Measurements from ENCODE around the gene PPP1CB. TPM values are rescaled to one million over a fixed set of nuclear protein-coding genes. Genes with fewer than 3 reads are reported as not detected.

The PPP1CB gene
- total RNA-seq, 1 donor from 2014 or later = 236 TPM

DNA sequence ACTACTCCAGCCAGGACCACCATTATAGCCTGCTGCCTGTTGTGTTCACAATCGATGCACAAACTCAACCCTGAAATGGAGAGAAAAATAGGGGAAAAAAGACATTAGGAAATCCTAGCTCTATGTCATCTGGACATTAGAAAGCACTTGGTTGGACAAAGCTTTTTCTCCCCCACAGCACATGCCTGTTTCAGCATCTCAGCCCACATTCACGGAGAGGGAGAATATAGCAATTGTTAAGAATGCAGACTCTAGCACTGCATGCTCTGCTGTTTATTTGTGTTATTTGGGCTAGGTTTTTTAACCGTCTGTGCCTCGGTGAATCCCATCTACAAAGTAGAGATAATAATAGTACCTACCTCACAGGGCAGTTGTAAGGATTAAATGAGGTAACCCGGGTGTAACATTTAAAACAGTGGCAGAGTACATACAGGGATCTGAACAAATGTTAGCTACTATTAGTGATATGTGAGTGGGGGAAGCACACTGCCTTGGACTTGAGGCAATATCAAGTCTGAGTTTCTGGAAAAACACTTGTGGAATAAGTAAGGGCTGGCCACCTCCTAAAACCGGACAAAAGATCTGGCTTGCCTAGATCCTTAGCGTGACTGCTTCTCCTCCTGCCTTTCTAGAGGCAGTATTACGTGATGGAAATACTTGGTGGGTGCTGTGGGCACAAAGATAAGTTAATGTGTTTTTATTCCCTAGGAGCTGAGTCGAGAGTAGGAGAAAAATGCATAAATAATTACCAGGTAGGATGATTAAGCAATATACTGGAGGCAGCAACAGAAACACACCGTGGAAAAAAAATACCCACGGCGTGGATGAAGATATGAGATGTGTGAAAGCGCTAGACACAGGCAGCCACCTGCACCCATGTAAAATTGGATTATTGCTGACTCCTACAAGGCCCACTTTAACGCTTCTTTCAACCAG is 1.0 kb upstream of the PPP1CB start:
- no peak for DNase-seq (ENCODE audit: extremely low spot score in 2 of 2)
- intact Hi-C loops (cut with DNase I) = loop anchor here (2.0 to 10.0 kb wide), 4 partner anchors 33 to 183 kb away; no protein-coding TSS in a partner anchor
- peaks cover 48% of the 10 kb centered on the region for H3K4me1 ChIP-seq

DNA sequence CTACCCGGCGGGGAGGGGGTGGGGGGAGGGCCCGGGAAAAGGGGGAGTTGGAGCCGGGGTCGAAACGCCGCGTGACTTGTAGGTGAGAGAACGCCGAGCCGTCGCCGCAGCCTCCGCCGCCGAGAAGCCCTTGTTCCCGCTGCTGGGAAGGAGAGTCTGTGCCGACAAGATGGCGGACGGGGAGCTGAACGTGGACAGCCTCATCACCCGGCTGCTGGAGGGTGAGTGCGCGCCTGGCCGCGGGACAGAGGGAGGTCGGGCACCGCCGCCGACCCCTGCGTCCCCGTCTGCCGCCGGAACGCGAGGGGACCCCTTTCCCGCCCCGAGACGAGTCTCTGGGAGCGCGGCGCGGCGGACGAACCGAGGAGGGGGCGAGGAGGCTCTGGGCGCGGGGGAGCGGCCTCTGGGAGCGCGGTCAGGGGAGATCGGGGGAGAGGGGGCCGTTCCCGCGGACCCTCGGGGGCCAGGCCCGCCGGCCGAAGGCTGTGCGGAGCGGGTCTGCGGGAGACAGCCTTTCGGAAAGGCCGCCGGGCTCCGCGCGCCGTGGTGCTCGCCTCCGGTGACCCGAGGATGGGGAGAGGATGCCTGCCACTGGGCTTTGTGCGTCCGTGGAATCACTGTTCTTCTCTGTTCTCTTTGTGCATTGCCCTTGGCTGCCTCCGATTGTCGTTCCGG is 463 bp downstream of the PPP1CB start:
- Histone ChIP-seq H3K9me3 (no peaks in the 10 kb centered on the region), H3K36me3 (no peaks in the 10 kb centered on the region), H3K4me3 (peak overlapping the region; percentile 71 to 91), H3K27me3 (no peaks in the 10 kb centered on the region), H3K27ac (peak overlapping the region; percentile 99), H3K4me1 (peaks cover 63% of the 10 kb centered on the region)
- TF ChIP-seq CTCF (IDR thresholded peaks at IDR 0.05) (no peak), POLR2A (IDR thresholded peaks at IDR 0.05) (no peak), POLR2AphosphoS5 (IDR thresholded peaks at IDR 0.05; ENCODE audit: insufficient read depth in 1 of 2, low read depth in 1 of 2) (peak in 1 of 2 donors; percentile 68)
- no peak for DNase-seq (ENCODE audit: extremely low spot score in 2 of 2)
- intact Hi-C loops (cut with DNase I) = loop anchor here (2.0 to 10.0 kb wide), 5 partner anchors 35 to 185 kb away; no protein-coding TSS in a partner anchor

More for the DNA sequence above, 1.0 kb upstream of the PPP1CB start:
- Histone ChIP-seq H3K4me3 (peak overlapping the region; percentile 71 to 91), H3K27ac (peak overlapping the region; percentile 99), H3K36me3 (no peaks in the 10 kb centered on the region), H3K9me3 (no peaks in the 10 kb centered on the region), H3K27me3 (no peaks in the 10 kb centered on the region)
- TF ChIP-seq CTCF (IDR thresholded peaks at IDR 0.05) (no peak), POLR2AphosphoS5 (IDR thresholded peaks at IDR 0.05; ENCODE audit: insufficient read depth in 1 of 2, low read depth in 1 of 2) (no peak), POLR2A (IDR thresholded peaks at IDR 0.05) (no peak)

GRCh38 chr2:28752631-28753376 is 1.2 kb downstream of the PPP1CB start:
- intact Hi-C loops (cut with DNase I) = loop anchor here (2.0 to 10.0 kb wide), 4 partner anchors 36 to 186 kb away; no protein-coding TSS in a partner anchor

DNA sequence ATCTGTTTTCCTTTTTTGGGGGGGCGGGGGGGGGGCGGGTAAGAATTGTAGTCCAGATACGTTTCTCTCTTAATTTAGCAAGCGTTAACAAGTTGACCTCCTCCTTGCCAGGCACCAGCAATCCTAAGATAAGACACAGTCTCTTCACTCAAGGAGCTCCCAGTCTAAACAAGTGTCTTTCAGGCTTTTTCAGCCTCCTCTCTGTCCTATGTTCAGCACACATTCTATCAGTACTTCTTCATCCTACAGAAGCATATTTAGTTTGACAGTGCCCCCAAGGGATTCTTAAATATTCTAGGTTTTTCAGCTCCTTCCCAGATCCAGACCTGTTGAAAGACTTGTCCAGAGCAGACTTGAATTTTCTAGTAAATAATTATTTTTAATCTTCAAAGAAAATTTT is 2.7 kb downstream of the PPP1CB start:
- intact Hi-C loops (cut with DNase I) = loop anchor here (5.0 to 10.0 kb wide), 3 partner anchors 37 to 187 kb away; no protein-coding TSS in a partner anchor
- no peaks in the 10 kb centered on the region for H3K9me3 ChIP-seq
- no peaks in the 10 kb centered on the region for H3K36me3 ChIP-seq
- H3K4me3 ChIP-seq = peak overlapping the region; percentile 71 to 91
- no peaks in the 10 kb centered on the region for H3K27me3 ChIP-seq
- H3K27ac ChIP-seq = peak overlapping the region; percentile 99
- peaks cover 70% of the 10 kb centered on the region for H3K4me1 ChIP-seq
- DNase-seq (ENCODE audit: extremely low spot score in 2 of 2) = no peak
- no peak for TF ChIP-seq POLR2A (IDR thresholded peaks at IDR 0.05)
- no peak for TF ChIP-seq POLR2AphosphoS5 (IDR thresholded peaks at IDR 0.05; ENCODE audit: insufficient read depth in 1 of 2, low read depth in 1 of 2)
- no peak for TF ChIP-seq CTCF (IDR thresholded peaks at IDR 0.05)

More at GRCh38 chr2:28752631-28753376, 1.2 kb downstream of the PPP1CB start:
- H3K9me3 ChIP-seq = no peaks in the 10 kb centered on the region
- no peak for DNase-seq (ENCODE audit: extremely low spot score in 2 of 2)
- TF ChIP-seq CTCF (IDR thresholded peaks at IDR 0.05) (no peak), POLR2AphosphoS5 (IDR thresholded peaks at IDR 0.05; ENCODE audit: insufficient read depth in 1 of 2, low read depth in 1 of 2) (no peak), POLR2A (IDR thresholded peaks at IDR 0.05) (no peak)
- H3K4me3 ChIP-seq = peak overlapping the region; percentile 71 to 91
- H3K27me3 ChIP-seq = no peaks in the 10 kb centered on the region
- peaks cover 64% of the 10 kb centered on the region for H3K4me1 ChIP-seq
- no peaks in the 10 kb centered on the region for H3K36me3 ChIP-seq
- H3K27ac ChIP-seq = peak overlapping the region; percentile 99
